CD4-positive, alpha-beta T cell (primary cell): Measurements from ENCODE around the gene COQ8B. TPM values are rescaled to one million over a fixed set of nuclear protein-coding genes. Genes with fewer than 3 reads are reported as not detected.
A peak's percentile ranks its signal among the peaks of the same experiment; 100 is the strongest.

ENCODE experiments used
- ATAC-seq: fragments of 200-7000 bp; cut with Tn5 transposase; one replicate; pipeline ENCODE4 v1.10.0; 2022; ENCODE audit warnings: mild to moderate bottlenecking; ENCODE audit not compliant: poor library complexity
- CTCF ChIA-PET: fragments of 350-600 bp; sonication (Branson Sonifier 250); formaldehyde crosslinking; loops from one replicate; lab custom pipeline; 2021; ENCODE audit warnings: antibody characterized with exemption, inconsistent platforms; lab: Charles Lee
- POLR2A ChIA-PET: fragments of 350-600 bp; sonication (Branson Sonifier 250); formaldehyde crosslinking; loops from one replicate; lab custom pipeline; 2021; ENCODE audit warnings: antibody characterized with exemption, inconsistent platforms; lab: Charles Lee
- DNase-seq, 14 experiments: peaks; one replicate each; pipeline ENCODE4 v3.0.0-alpha.2; 2013 to 2020; ENCODE audit warnings: mixed read lengths in 2 of 14
- H3K27ac ChIP-seq, 2 donors: one replicate each; pipeline versions ENCODE4 v1.5.1 to v1.7.0; 2013; ENCODE audit warnings: low read length in 2 of 2, low read depth in 1 of 2, mild to moderate bottlenecking in 1 of 2
- H3K27me3 ChIP-seq, 2 experiments: 1 replicate in 1 of 2; 2 replicates in 1 of 2; pipeline versions ENCODE4 v1.6.1 to v1.7.0; 2013; ENCODE audit warnings: low read length in 2 of 2, control low read depth in 1 of 2, mild to moderate bottlenecking in 1 of 2, moderate library complexity in 1 of 2; ENCODE audit not compliant: insufficient read depth in 2 of 2, control insufficient read depth in 1 of 2
- H3K36me3 ChIP-seq: one replicate; pipeline ENCODE4 v1.6.1; 2013; ENCODE audit warnings: low read length, control low read depth; ENCODE audit not compliant: insufficient read depth
- H3K4me1 ChIP-seq: one replicate; pipeline ENCODE4 v1.6.1; 2013; ENCODE audit warnings: low read length, control low read depth; ENCODE audit not compliant: insufficient read depth
- H3K4me3 ChIP-seq: one replicate; pipeline ENCODE4 v1.5.1; 2013; ENCODE audit warnings: mild to moderate bottlenecking, low read length, moderate library complexity
- H3K9me3 ChIP-seq, 2 experiments: 1 replicate in 1 of 2; 2 replicates in 1 of 2; pipeline versions ENCODE4 v1.6.1 to v1.7.0; 2013; ENCODE audit warnings: low read length in 2 of 2, mild to moderate bottlenecking in 2 of 2, control low read depth in 1 of 2, moderate library complexity in 1 of 2; ENCODE audit not compliant: control insufficient read depth in 1 of 2, insufficient read depth in 1 of 2
- H3K27ac Mint-ChIP-seq: one replicate; pipeline ENCODE4 v1.8.0; 2020; ENCODE audit warnings: mixed read lengths
- H3K27me3 Mint-ChIP-seq: one replicate; pipeline ENCODE4 v1.8.0; 2021; ENCODE audit warnings: mixed read lengths
- H3K36me3 Mint-ChIP-seq: one replicate; pipeline ENCODE4 v1.8.0; 2021; ENCODE audit warnings: low read depth, mixed read lengths
- H3K4me1 Mint-ChIP-seq: one replicate; pipeline ENCODE4 v1.8.0; 2021; ENCODE audit warnings: low read depth, mixed read lengths
- H3K4me3 Mint-ChIP-seq: one replicate; pipeline ENCODE4 v1.8.0; 2020; ENCODE audit warnings: mild to moderate bottlenecking, mixed read lengths
- H3K9me3 Mint-ChIP-seq: one replicate; pipeline ENCODE4 v1.8.0; 2020; ENCODE audit warnings: mixed read lengths
- CTCF ChIP-seq: fragments of 200-600 bp; IDR thresholded peaks from one replicate; pipeline ENCODE4 v1.8.0; 2022; ENCODE audit warnings: antibody characterized with exemption, mild to moderate bottlenecking
- intact Hi-C, 2 experiments: fragments of 100-400 bp; cut with DNase I in 1 of 2; cut with micrococcal nuclease in 1 of 2; formaldehyde crosslinking; loops; one replicate each; pipeline versions ENCODE4 v1.15.1 to v1.9.0; 2023 to 2025; cut with DNase I, micrococcal nuclease
- total RNA-seq, 174 experiments: library from RNA in 2 of 174; stranded (reverse) in 2 of 174; gene quantifications; one replicate each; pipeline ENCODE4 v1.2.3 and lab custom pipeline; 2021 to 2026

The COQ8B gene
- total RNA-seq, 2 experiments from 2014 or later = 16.4 to 18.3 TPM

GRCh38 chr19:40691421-40692211 lies 25.1 kb downstream of the COQ8B start:
- DNase-seq (peak in 3 of 14 experiments; percentile 17 to 49 (median 40)), ATAC-seq (no peak)
- Mint-ChIP-seq H3K4me1 (peaks cover 6% of the 10 kb centered on the region), H3K4me3 (peak overlapping the region; percentile 57), H3K27ac (no peak overlapping the region), H3K27me3 (no peaks in the 10 kb centered on the region), H3K36me3 (peaks cover 16% of the 10 kb centered on the region), H3K9me3 (no peaks in the 10 kb centered on the region)
- ChIA-PET POLR2A (interaction anchor here (0.8 to 1.3 kb wide), 4 partner anchors 86 to 279 kb away, joined by 3 to 5 read pairs (median 4); partner anchors contain the start of gene EGLN2), CTCF (no interaction called here)
- Histone ChIP-seq H3K36me3 (peaks cover 17% of the 10 kb centered on the region), H3K4me3 (peak overlapping the region; percentile 70), H3K9me3 (no peaks in the 10 kb centered on the region), H3K27ac (no peak overlapping the region), H3K27me3 (no peaks in the 10 kb centered on the region), H3K4me1 (peaks cover 20% of the 10 kb centered on the region)
- no peak for TF ChIP-seq CTCF
- intact Hi-C loops = loop anchor here (1.0 to 2.0 kb wide), 4 partner anchors 24 to 59 kb away; partner anchors contain the start of genes ACTMAP (in 1 of the 2), COQ8B (in 1 of the 2), ITPKC (in 1 of the 2) and SNRPA (in 1 of the 2)

GRCh38 chr19:40690693-40691420 lies 25.8 kb downstream of the COQ8B start:
- DNase-seq (peak; percentile 72 to 95 (median 84)), ATAC-seq (peak; percentile 85)
- Mint-ChIP-seq H3K4me3 (peak overlapping the region; percentile 94), H3K4me1 (peaks cover 6% of the 10 kb centered on the region), H3K27me3 (no peaks in the 10 kb centered on the region), H3K27ac (peak overlapping the region; percentile 54), H3K9me3 (no peaks in the 10 kb centered on the region), H3K36me3 (peaks cover 10% of the 10 kb centered on the region)
- no peak overlapping the region for H3K27ac ChIP-seq
- H3K9me3 ChIP-seq = no peaks in the 10 kb centered on the region
- TF ChIP-seq CTCF = no peak
- intact Hi-C loops = loop anchor here (1.0 to 2.0 kb wide), 4 partner anchors 24 to 60 kb away; partner anchors contain the start of genes ACTMAP (in 1 of the 2), COQ8B (in 1 of the 2), ITPKC (in 1 of the 2) and SNRPA (in 1 of the 2)
- no peaks in the 10 kb centered on the region for H3K27me3 ChIP-seq
- H3K36me3 ChIP-seq = peaks cover 16% of the 10 kb centered on the region
- POLR2A ChIA-PET = interaction anchor here (0.8 to 1.3 kb wide), 5 partner anchors 27 to 280 kb away, joined by 3 to 5 read pairs (median 4); partner anchors contain the start of gene EGLN2
- H3K4me3 ChIP-seq = peak overlapping the region; percentile 70
- peaks cover 20% of the 10 kb centered on the region for H3K4me1 ChIP-seq
- CTCF ChIA-PET = interaction anchor here (1.0 kb wide), 1 partner anchor 108 kb away, joined by 3 read pairs; the partner anchor contains the start of gene EGLN2
